Nephron progenitor cell (in vitro differentiated cells): Measurements from ENCODE around the gene STAP2.
A peak's percentile ranks its signal among the peaks of the same experiment; 100 is the strongest.

ENCODE experiments used
- DNase-seq: peaks from one replicate; pipeline ENCODE4 v3.0.0; 2021
- H3K27ac Mint-ChIP-seq: 2 replicates; pipeline ENCODE4 v1.8.0; 2021; ENCODE audit warnings: mild to moderate bottlenecking, moderate library complexity, mixed read lengths
- H3K27me3 Mint-ChIP-seq: 2 replicates; pipeline ENCODE4 v1.8.0; 2021; ENCODE audit warnings: mild to moderate bottlenecking, low read depth, mixed read lengths; ENCODE audit not compliant: poor library complexity
- H3K36me3 Mint-ChIP-seq: 2 replicates; pipeline ENCODE4 v1.8.0; 2021; ENCODE audit warnings: low read depth, mixed read lengths
- H3K4me1 Mint-ChIP-seq: 2 replicates; pipeline ENCODE4 v1.8.0; 2021; ENCODE audit warnings: mixed read lengths
- H3K4me3 Mint-ChIP-seq: 2 replicates; pipeline ENCODE4 v1.8.0; 2021; ENCODE audit warnings: mild to moderate bottlenecking, moderate library complexity, mixed read lengths
- H3K9me3 Mint-ChIP-seq: 2 replicates; pipeline ENCODE4 v1.8.0; 2021; ENCODE audit warnings: mild to moderate bottlenecking, moderate library complexity, mixed read lengths
- TF ChIP-seq, protein P1 (sequence below): fragments of 200-600 bp; sonication (generic); IDR thresholded peaks from 2 replicates; pipeline ENCODE4 v1.5.0; 2021; ENCODE audit warnings: antibody characterized with exemption

Gene STAP2

DNA sequence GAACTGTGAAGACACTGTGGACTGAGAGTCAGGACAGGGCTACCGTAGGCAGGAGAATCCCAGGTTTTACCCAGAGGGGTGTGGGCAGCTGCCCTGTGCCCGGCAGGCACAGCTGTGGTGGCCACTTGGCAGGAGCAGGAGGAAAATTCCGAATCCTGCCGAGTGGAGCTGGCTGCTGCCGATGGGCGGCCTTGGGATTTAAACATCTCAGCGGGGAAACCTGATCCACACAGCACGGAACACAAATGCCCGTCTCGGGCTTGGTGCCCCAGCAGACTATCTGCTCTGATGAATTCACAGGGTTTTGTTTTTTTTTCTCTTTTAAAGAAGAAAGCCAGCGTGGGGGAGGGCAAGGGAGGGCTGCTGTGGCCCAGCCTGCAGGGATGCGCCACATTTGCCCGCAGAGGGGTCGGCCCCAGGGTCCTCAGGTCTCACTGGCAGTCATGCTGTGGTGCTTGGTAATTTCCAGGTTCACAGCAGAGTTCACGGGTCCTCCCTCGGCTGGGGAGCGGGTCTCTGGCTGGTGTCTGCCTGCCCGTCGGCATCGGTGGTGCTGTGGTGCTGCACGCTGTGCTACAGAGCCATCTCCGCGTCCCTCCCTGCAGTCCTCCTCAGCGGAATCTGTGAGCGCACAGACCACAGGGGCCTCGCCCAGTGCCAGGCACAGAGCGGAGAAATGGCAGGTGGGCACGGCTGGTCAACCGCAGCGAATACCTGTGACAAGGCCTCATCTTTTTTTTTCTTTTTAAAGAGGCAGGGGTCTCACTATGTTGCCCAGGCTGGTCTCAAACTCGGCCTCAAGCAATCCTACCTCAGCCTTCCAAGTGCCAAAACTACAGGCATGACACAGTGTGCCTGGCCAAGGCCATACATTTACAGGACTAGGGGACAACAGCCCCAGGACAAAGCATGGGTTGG, 32.9 kb upstream of the STAP2 start:
- Mint-ChIP-seq H3K27me3 (no peaks in the 10 kb centered on the region), H3K4me3 (no peak overlapping the region), H3K36me3 (no peaks in the 10 kb centered on the region), H3K4me1 (peaks cover 72% of the 10 kb centered on the region), H3K9me3 (no peaks in the 10 kb centered on the region), H3K27ac (peak overlapping the region; percentile 95)
- DNase-seq = peak; percentile 32
- TF ChIP-seq, protein P1, sequence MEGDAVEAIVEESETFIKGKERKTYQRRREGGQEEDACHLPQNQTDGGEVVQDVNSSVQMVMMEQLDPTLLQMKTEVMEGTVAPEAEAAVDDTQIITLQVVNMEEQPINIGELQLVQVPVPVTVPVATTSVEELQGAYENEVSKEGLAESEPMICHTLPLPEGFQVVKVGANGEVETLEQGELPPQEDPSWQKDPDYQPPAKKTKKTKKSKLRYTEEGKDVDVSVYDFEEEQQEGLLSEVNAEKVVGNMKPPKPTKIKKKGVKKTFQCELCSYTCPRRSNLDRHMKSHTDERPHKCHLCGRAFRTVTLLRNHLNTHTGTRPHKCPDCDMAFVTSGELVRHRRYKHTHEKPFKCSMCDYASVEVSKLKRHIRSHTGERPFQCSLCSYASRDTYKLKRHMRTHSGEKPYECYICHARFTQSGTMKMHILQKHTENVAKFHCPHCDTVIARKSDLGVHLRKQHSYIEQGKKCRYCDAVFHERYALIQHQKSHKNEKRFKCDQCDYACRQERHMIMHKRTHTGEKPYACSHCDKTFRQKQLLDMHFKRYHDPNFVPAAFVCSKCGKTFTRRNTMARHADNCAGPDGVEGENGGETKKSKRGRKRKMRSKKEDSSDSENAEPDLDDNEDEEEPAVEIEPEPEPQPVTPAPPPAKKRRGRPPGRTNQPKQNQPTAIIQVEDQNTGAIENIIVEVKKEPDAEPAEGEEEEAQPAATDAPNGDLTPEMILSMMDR = no peak

DNA sequence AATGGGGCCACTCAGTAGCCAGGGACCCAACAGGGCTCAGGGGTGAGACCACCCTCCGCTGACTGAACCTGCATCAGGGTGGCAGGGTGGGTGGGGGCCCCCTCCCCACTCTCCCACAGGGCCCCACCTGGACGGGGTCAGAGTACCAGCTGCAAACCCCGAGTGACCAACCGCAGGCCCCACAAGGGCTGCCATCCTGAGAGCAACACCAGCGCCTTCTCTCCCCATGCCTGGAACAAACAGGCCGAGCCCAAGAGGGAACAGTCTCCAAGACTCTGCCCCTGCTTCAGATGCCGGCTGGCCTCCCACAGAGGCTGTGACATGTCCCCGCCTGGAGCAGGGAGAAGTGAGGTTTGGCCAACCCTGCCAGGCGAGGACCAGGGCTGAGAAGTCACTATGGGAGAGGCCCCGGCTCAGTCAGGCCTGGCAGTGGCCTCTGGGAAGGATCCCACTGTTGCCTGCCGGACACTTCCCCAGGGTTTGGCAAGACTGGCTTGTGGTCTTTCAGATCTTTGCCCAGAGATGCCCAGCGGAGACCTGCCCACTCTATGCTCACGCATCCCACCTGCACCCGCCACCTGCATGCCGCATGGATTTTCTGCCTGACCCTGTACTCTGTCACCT, 31.9 kb upstream of the STAP2 start:
- no peaks in the 10 kb centered on the region for H3K27me3 Mint-ChIP-seq
- no peak for DNase-seq
- peak overlapping the region; percentile 95 for H3K27ac Mint-ChIP-seq
- H3K9me3 Mint-ChIP-seq = no peaks in the 10 kb centered on the region
- H3K36me3 Mint-ChIP-seq = no peaks in the 10 kb centered on the region
- TF ChIP-seq, protein P1 = no peak
- peaks cover 63% of the 10 kb centered on the region for H3K4me1 Mint-ChIP-seq
- no peak overlapping the region for H3K4me3 Mint-ChIP-seq

DNA sequence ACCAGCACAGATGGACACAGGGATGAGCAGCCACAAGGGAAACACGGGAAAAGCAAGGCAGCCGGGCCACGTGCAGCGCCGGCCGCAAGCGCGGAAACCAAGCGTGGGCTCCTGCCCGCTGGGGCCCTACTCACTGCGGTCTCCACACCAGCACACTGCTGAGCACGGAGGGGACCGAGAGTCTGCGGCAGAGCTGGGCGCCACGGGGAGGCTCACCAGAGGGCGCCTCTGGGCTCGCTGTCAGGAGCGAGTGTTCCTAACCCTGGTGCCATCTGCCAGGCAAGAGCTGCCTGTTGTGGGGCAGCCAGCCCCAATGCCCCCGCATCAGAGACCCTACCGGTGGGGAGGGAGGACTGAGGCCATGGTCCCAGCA, 31.2 kb upstream of the STAP2 start:
- TF ChIP-seq, protein P1 = no peak
- Mint-ChIP-seq H3K27me3 (no peaks in the 10 kb centered on the region), H3K4me1 (peaks cover 56% of the 10 kb centered on the region), H3K36me3 (no peaks in the 10 kb centered on the region), H3K27ac (peak overlapping the region; percentile 77), H3K9me3 (no peaks in the 10 kb centered on the region), H3K4me3 (no peak overlapping the region)
- peak; percentile 37 for DNase-seq

DNA sequence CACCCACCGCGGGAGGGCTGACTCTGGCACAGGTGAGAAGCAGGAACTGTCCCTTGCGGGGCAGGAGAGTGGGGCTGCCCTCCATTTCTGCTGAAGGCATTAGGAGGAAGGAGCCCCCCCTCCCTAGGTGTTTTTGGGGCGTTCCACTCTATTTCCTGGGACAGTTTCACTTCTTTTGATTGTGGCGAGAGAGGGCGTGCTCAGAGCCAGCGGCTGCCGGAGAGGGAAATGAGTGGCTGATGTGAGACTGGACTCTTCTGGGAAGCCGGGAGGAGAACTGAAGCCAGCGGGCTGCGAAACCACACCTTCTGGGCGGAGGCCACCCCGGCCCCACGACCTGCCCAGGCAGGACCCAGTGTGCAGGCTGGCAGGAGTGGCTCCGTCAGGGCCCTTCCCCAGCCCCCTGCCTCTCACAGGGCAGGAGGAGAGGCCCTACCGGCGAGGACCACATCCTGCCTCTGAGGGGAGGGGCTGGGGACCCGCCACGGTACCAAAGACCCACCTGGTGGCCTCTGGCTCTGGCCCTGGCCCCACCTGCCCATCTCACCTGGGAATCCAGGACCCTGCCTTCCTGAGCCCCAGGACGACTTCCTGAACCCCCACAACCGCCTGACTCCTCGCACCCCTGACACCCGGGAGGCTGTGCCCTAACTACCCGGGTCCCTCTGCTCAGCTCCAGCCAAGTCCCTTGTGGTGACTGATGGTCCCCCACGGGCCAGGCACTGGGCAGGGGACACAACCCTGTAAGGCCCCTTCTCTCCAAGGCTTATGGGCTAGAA, 30.7 kb upstream of the STAP2 start:
- H3K36me3 Mint-ChIP-seq = no peaks in the 10 kb centered on the region
- peak overlapping the region; percentile 23 for H3K4me3 Mint-ChIP-seq
- peak overlapping the region; percentile 96 for H3K27ac Mint-ChIP-seq

DNA sequence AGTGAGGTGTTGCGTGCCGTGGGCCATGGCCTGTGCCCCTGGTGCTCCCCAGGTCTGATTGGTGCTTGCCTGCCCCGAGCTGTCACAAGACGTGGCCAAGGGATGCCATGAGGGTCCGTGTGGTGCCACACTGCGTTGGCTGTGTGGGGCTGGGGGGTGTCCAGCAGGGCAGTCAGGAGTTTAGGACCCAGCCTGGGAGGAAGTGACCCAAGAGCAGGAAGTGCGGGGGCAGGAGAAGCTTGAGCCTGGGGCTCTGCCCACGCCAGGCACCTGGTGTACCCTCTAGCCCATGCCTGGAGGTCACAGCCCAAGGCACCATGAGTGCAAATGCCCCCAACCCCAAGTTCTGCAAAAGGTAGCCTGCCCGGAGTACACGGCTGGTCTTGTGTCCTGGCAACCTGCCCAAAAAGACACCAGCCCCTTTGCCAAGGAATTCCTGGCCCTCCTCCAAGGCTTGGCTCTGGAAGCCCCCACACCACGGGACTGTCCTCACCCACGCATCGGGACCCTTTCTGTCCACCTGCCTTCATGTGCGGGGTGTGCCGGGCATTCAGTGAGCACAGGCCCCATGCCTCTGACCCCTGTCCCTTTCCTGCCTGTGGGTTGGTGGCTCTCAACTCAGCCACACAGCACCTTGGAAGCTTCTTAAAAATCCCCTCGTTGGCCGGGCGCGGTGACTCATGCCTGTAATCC, 29.6 kb upstream of the STAP2 start:
- DNase-seq = no peak
- H3K27me3 Mint-ChIP-seq = no peaks in the 10 kb centered on the region
- H3K4me3 Mint-ChIP-seq = no peak overlapping the region
- no peaks in the 10 kb centered on the region for H3K9me3 Mint-ChIP-seq
- H3K27ac Mint-ChIP-seq = peak overlapping the region; percentile 96
- TF ChIP-seq, protein P1 = no peak
- no peaks in the 10 kb centered on the region for H3K36me3 Mint-ChIP-seq
- peaks cover 50% of the 10 kb centered on the region for H3K4me1 Mint-ChIP-seq

More for the DNA sequence above, 30.7 kb upstream of the STAP2 start:
- TF ChIP-seq, protein P1 = no peak
- no peaks in the 10 kb centered on the region for H3K27me3 Mint-ChIP-seq
- H3K9me3 Mint-ChIP-seq = no peaks in the 10 kb centered on the region
- peak; percentile 53 for DNase-seq
- H3K4me1 Mint-ChIP-seq = peaks cover 56% of the 10 kb centered on the region
